ENCODE data around the gene GALT.

DNA sequence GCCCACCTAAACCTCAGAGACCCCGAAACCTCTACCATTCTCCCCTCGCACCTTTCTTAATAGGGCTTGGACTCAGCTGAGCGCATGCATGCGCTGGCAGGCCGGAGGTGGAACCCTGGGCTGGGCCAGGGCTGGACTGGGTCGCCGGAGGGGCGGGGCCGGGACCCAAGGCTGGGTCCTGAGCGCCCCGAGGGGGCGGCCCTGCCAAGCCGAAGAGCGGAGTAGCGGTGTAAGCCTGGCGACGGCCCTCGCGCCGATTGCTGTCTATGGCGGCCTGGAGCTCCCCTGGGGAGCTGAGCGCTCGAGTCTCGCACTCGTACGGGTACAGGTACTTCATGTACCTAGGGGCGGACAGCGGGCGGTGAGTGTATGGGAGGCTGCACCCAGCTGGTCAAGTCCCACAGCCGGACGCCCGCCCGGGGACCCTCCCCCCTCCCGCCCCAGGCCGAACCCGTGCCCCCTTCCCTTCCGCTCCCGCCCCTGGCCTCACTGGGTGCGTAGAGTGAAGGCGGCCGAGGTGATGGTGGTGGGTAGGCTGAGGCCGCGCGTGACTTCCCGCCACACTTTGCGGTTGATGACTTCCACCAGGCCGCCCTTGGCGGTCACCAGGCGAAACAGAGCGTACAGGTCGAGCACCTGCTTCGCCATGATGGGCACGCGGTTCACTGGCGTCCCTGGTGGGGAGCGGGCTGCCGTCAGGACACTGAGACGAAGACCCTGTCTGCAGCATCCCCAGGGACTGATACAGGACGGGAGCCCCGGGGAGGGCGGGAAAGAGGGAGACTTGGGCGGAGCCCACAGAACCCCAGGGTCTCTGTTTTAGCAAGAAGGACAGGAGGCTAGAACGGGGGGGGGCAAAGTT lies 22.9 kb upstream of the GALT start:
- TF ChIP-seq CTCF (IDR thresholded peaks at IDR 0.05) (no peak), EZH2 (IDR thresholded peaks at IDR 0.05; ENCODE audit: borderline replicate concordance, insufficient read depth, low read depth, low read length, poor library complexity, severe bottlenecking) (peak; percentile 26)
